Ishikawa (cell line): ENCODE data around the gene DIS3L2.

Source experiments
- CEBPB ChIP-seq: IDR thresholded peaks from 2 replicates; pipeline ENCODE4 v1.6.1; 2012
- CREB1 ChIP-seq: IDR thresholded peaks from 2 replicates; pipeline ENCODE4 v1.6.1; 2012; ENCODE audit warnings: low read depth
- EGR1 ChIP-seq: IDR thresholded peaks from 2 replicates; pipeline ENCODE4 v1.6.1; 2012
- EP300 ChIP-seq: IDR thresholded peaks from 2 replicates; pipeline ENCODE4 v1.6.1; 2012; ENCODE audit warnings: borderline replicate concordance
- FOXM1 ChIP-seq: IDR thresholded peaks from 2 replicates; pipeline ENCODE4 v1.6.1; 2012; ENCODE audit warnings: low read depth, borderline replicate concordance
- NFIC ChIP-seq: IDR thresholded peaks from 2 replicates; pipeline ENCODE4 v1.6.1; 2012
- RAD21 ChIP-seq: IDR thresholded peaks from 2 replicates; pipeline ENCODE4 v1.6.1; 2012; ENCODE audit warnings: low read depth
- REST ChIP-seq: IDR thresholded peaks from 2 replicates; pipeline ENCODE4 v1.6.1; 2012; ENCODE audit warnings: low read depth, mild to moderate bottlenecking
- TAF1 ChIP-seq: IDR thresholded peaks from 2 replicates; pipeline ENCODE4 v1.6.1; 2012; ENCODE audit warnings: low read depth, mild to moderate bottlenecking
- TCF12 ChIP-seq: IDR thresholded peaks from 2 replicates; pipeline ENCODE4 v1.6.1; 2012; ENCODE audit warnings: low read depth
- TEAD4 ChIP-seq: IDR thresholded peaks from 2 replicates; pipeline ENCODE4 v1.6.1; 2012
- USF1 ChIP-seq: IDR thresholded peaks from 2 replicates; pipeline ENCODE4 v1.6.1; 2012
- YY1 ChIP-seq: IDR thresholded peaks from 2 replicates; pipeline ENCODE4 v1.6.1; 2012; ENCODE audit warnings: low read depth
- ZBTB7A ChIP-seq: IDR thresholded peaks from 2 replicates; pipeline ENCODE4 v1.6.1; 2012; ENCODE audit warnings: low read depth
- TF ChIP-seq, protein P1 (sequence below): IDR thresholded peaks from 2 replicates; pipeline ENCODE4 v1.6.1; 2012

DIS3L2 gene

GRCh38 chr2:232273903-232274643, 312.6 kb downstream of the DIS3L2 start:
- TF ChIP-seq YY1 (no peak), TCF12 (no peak), NFIC (no peak), REST (no peak), CREB1 (no peak), FOXM1 (no peak)

- TF ChIP-seq CEBPB (no peak), RAD21 (no peak), YY1 (no peak), TEAD4 (no peak), NFIC (no peak), EP300 (no peak), ZBTB7A (no peak), FOXM1 (no peak), USF1 (no peak), TCF12 (no peak), EGR1 (no peak), REST (no peak), CREB1 (no peak), TAF1 (no peak)
- TF ChIP-seq, protein P1, sequence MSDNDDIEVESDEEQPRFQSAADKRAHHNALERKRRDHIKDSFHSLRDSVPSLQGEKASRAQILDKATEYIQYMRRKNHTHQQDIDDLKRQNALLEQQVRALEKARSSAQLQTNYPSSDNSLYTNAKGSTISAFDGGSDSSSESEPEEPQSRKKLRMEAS: no peak
Measured at GRCh38 chr2:232275670-232276069, 314.2 kb downstream of the DIS3L2 start.

DNA sequence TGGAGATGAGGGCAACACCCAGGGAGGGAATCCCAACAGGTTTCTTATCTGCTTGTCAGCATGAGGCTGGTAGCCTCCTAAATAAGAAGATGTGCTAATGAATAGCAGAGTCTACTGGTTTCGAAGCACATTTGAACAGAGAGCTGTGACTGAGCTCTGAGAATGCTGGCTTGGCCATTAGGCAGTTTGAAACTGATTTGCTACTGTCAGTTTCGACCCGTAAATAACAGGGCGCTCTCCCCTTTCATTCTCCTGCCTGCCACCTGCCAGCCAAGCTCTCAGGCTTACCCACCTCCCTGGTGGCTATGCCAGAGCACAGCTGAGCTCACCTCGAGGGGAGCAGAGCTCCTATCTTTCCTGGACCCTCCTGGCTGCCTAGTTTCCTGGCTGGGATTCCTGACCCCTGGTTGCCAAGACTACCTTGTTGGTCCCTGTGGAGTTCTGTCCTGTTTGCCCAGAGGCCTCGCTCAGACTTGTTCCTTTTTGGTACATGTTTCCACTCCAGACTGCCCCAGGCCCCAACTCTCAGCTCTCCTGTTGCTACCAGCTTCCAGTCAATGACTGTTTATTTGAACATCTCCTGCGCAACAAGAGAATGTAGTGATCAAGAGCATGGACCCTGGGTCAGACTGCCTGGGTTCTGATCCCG, 314.7 kb downstream of the DIS3L2 start:
- no peak for TF ChIP-seq TCF12
- TF ChIP-seq CREB1: no peak
- TF ChIP-seq ZBTB7A: no peak
- TF ChIP-seq YY1: no peak

DNA sequence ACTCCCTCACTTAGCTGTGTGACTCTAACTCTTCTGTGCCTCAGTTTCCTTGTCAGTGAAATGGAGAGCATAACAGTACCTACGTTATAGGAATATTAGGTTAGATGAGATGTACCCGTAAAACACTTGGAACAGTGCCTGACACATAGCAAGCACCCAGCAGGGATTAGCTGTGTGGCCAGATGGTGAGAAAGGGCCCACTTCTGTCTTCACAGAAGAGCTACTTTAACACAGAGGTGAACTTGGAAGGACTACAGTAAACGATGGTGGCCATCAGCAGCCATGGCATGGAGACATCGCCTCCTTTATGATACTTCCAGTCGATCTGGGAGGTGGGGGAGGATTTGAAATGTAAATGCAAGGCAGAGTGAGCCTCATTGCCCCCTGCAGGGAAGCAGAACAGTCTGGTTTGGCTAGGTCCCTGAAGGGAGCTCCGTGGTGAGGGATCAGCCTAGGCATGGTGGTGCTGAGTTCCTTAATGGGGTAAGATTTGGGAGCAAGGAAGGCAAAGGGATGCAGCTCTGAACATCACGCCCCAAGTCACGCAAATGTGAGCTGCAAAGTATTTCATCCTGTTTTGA, 315.3 kb downstream of the DIS3L2 start:
- TF ChIP-seq RAD21 (no peak), USF1 (no peak), TEAD4 (no peak), FOXM1 (no peak), TCF12 (no peak), CREB1 (no peak), ZBTB7A (no peak)

GRCh38 chr2:232278534-232278933, 317.0 kb downstream of the DIS3L2 start:
- TF ChIP-seq TCF12: no peak
- no peak for TF ChIP-seq REST
- no peak for TF ChIP-seq CEBPB
- TF ChIP-seq EGR1: no peak
- TF ChIP-seq USF1: no peak
- no peak for TF ChIP-seq TAF1
- TF ChIP-seq TEAD4: no peak
- no peak for TF ChIP-seq NFIC
- TF ChIP-seq ZBTB7A: no peak
- TF ChIP-seq CREB1: no peak
